Smooth muscle cell (in vitro differentiated cells): Measurements from ENCODE around the gene LBX2. TPM values are rescaled to one million over a fixed set of nuclear protein-coding genes. Genes with fewer than 3 reads are reported as not detected.
A peak's percentile ranks its signal among the peaks of the same experiment; 100 is the strongest.
"Not testable (repeated sequence)": the region's sequence is repeated elsewhere in the genome, so short reads cannot be mapped to it uniquely, and the experiment has no call there.

Source experiments
- DNase-seq: peaks from one replicate; lab custom pipeline; 2025; ENCODE audit not compliant: unreplicated experiment; lab: John Stamatoyannopoulos, UW
- H2AFZ ChIP-seq: fragments of 200-600 bp; sonication (generic); 2 replicates; pipeline ENCODE4 v1.6.0; 2016; ENCODE audit warnings: antibody characterized with exemption, low read depth, mild to moderate bottlenecking
- H3F3A ChIP-seq: fragments of 200-600 bp; sonication (generic); 2 replicates; pipeline ENCODE4 v1.6.0; 2017; ENCODE audit warnings: antibody characterized with exemption, low read depth
- H3K27ac ChIP-seq: fragments of 200-600 bp; sonication (generic); 2 replicates; pipeline ENCODE4 v1.5.1; 2016; ENCODE audit warnings: low read depth, mild to moderate bottlenecking
- H3K27me3 ChIP-seq: fragments of 200-600 bp; sonication (generic); 2 replicates; pipeline ENCODE4 v1.6.1; 2016; ENCODE audit warnings: low read depth, mild to moderate bottlenecking
- H3K36me3 ChIP-seq: fragments of 200-600 bp; sonication (generic); 2 replicates; pipeline ENCODE4 v1.5.1; 2016; ENCODE audit warnings: low read depth
- H3K4me1 ChIP-seq: fragments of 200-600 bp; sonication (generic); 2 replicates; pipeline ENCODE4 v1.5.1; 2016; ENCODE audit warnings: low read depth
- H3K4me2 ChIP-seq: fragments of 200-600 bp; sonication (generic); 2 replicates; pipeline ENCODE4 v1.6.0; 2016; ENCODE audit warnings: mild to moderate bottlenecking
- H3K4me3 ChIP-seq: fragments of 200-600 bp; sonication (generic); 2 replicates; pipeline ENCODE4 v1.5.1; 2016; ENCODE audit warnings: mild to moderate bottlenecking
- H3K79me2 ChIP-seq: fragments of 200-600 bp; sonication (generic); 2 replicates; pipeline ENCODE4 v1.6.0; 2016; ENCODE audit warnings: low read depth, mild to moderate bottlenecking
- H3K9ac ChIP-seq: fragments of 200-600 bp; sonication (generic); 2 replicates; pipeline ENCODE4 v1.6.0; 2016; ENCODE audit warnings: low read depth
- H3K9me3 ChIP-seq: fragments of 200-600 bp; sonication (generic); replicated peaks from 2 replicates; pipeline ENCODE4 v1.5.1; 2016; ENCODE audit warnings: low read depth
- H4K20me1 ChIP-seq: fragments of 200-600 bp; sonication (generic); 2 replicates; pipeline ENCODE4 v1.6.0; 2016; ENCODE audit warnings: low read depth
- CTCF ChIP-seq: fragments of 200-600 bp; sonication (generic); IDR thresholded peaks from 2 replicates; pipeline ENCODE4 v1.5.1; 2017; ENCODE audit warnings: borderline replicate concordance, mild to moderate bottlenecking, antibody characterized with exemption; ENCODE audit not compliant: insufficient read depth, poor library complexity, severe bottlenecking
- WGBS: methylation state at CpG from one replicate; pipeline ENCODE4 v1.1.7; 2016; ENCODE audit warnings: low lambda C conversion rate; 5-methylcytosine and 5-hydroxymethylcytosine counted together
- polyA plus RNA-seq: library from polyadenylated mRNA; unstranded; fragments of >200 nt; fragmentation: Nextera tagmentation; extraction: Ambion mirVana; gene quantifications from 2 replicates; pipeline ENCODE4 v1.2.1, GENCODE V29; 2016
- total RNA-seq: library from RNA; depleted of rRNA; stranded (reverse); fragments of >200 nt; gene quantifications from 2 replicates; pipeline ENCODE4 v1.2.3, GENCODE V29; 2014

The LBX2 gene
- total and polyA plus RNA-seq, 2 experiments from 2014 or later = 1.5 to 2.4 TPM

GRCh38 chr2:74488643-74489481, 10.5 kb downstream of the LBX2 start:
- H3K27ac ChIP-seq = no peak overlapping the region
- WGBS = 92% methylated on average over 9 of the region's 9 CpGs
- peaks cover 12% of the 10 kb centered on the region for H3K79me2 ChIP-seq
- H3K9me3 ChIP-seq = no peaks in the 10 kb centered on the region
- no peak overlapping the region for H2AFZ ChIP-seq
- no peaks in the 10 kb centered on the region for H3F3A ChIP-seq
- DNase-seq = no peak
- H4K20me1 ChIP-seq = no peaks in the 10 kb centered on the region
- no peaks in the 10 kb centered on the region for H3K36me3 ChIP-seq
- H3K4me1 ChIP-seq = no peaks in the 10 kb centered on the region
- no peaks in the 10 kb centered on the region for H3K27me3 ChIP-seq
- H3K9ac ChIP-seq = no peak overlapping the region
- no peak overlapping the region for H3K4me3 ChIP-seq
- H3K4me2 ChIP-seq = no peak overlapping the region
- TF ChIP-seq CTCF = no peak

- H3K4me3 ChIP-seq = no peak overlapping the region
- no peak overlapping the region for H2AFZ ChIP-seq
- no peak for DNase-seq
- peaks cover 15% of the 10 kb centered on the region for H3K4me1 ChIP-seq
- H3K27me3 ChIP-seq = no peaks in the 10 kb centered on the region
- no peak overlapping the region for H3K27ac ChIP-seq
- WGBS = 100% methylated on average over 2 of the region's 2 CpGs
- no peak for TF ChIP-seq CTCF
- H3F3A ChIP-seq = no peaks in the 10 kb centered on the region
- H3K79me2 ChIP-seq = peaks cover 30% of the 10 kb centered on the region
- H4K20me1 ChIP-seq = no peaks in the 10 kb centered on the region
- H3K36me3 ChIP-seq = no peaks in the 10 kb centered on the region
- no peak overlapping the region for H3K9ac ChIP-seq
- no peak overlapping the region for H3K4me2 ChIP-seq
- H3K9me3 ChIP-seq = no peaks in the 10 kb centered on the region
Measured at GRCh38 chr2:74486141-74486540, 13.3 kb downstream of the LBX2 start.

- WGBS = 94% methylated on average over 19 of the region's 19 CpGs
- Histone ChIP-seq H3K4me3 (peak overlapping the region; percentile 79), H3K79me2 (peaks cover 47% of the 10 kb centered on the region), H3K4me1 (peaks cover 18% of the 10 kb centered on the region), H3K9ac (peak overlapping the region; percentile 42), H3K4me2 (peak overlapping the region; percentile 96), H2AFZ (peak overlapping the region; percentile 86)
- not testable (repeated sequence) for DNase-seq, H3K27ac ChIP-seq, H3K9me3 ChIP-seq, H4K20me1 ChIP-seq, H3F3A ChIP-seq, H3K27me3 ChIP-seq, H3K36me3 ChIP-seq
Measured at GRCh38 chr2:74483675-74484164, 15.7 kb downstream of the LBX2 start.

GRCh38 chr2:74482801-74483674, 16.4 kb downstream of the LBX2 start, which contains the start of the genes CCDC142 and TTC31:
Gene CCDC142 (minus strand): TSS chr2:74482998. CDS start chr2:74482837, 161 bp downstream.
Gene TTC31 (plus strand): TSS chr2:74483081. CDS start chr2:74483096, 15 bp downstream.
- Histone ChIP-seq H2AFZ (peak within 1 kb of the TSS; percentile 86), H3K4me2 (peak within 1 kb of the TSS; percentile 96), H3K27me3 (no peaks in the 10 kb centered on the region), H3K9me3 (no peaks in the 10 kb centered on the region), H3K36me3 (no peaks in the 10 kb centered on the region), H3K79me2 (peaks cover 47% of the 10 kb centered on the region), H3K4me3 (peak within 1 kb of the TSS; percentile 79), H4K20me1 (no peaks in the 10 kb centered on the region), H3K4me1 (peaks cover 18% of the 10 kb centered on the region), H3K27ac (peak within 1 kb of the TSS; percentile 20), H3K9ac (peak within 1 kb of the TSS; percentile 42), H3F3A (no peaks in the 10 kb centered on the region)
- peak; percentile 90 for DNase-seq
- peak; percentile 84 for TF ChIP-seq CTCF
- WGBS = 3% methylated on average over 50 of the region's 50 CpGs
